GM19099 (cell line): Measurements from ENCODE around the gene PCGF2.

Experiments used
- POLR2A ChIP-seq: IDR thresholded peaks from 3 replicates; pipeline ENCODE4 v1.6.1; 2011; ENCODE audit warnings: low read depth; ENCODE audit not compliant: insufficient read length; ENCODE audit errors: extremely low read depth

The PCGF2 gene

DNA sequence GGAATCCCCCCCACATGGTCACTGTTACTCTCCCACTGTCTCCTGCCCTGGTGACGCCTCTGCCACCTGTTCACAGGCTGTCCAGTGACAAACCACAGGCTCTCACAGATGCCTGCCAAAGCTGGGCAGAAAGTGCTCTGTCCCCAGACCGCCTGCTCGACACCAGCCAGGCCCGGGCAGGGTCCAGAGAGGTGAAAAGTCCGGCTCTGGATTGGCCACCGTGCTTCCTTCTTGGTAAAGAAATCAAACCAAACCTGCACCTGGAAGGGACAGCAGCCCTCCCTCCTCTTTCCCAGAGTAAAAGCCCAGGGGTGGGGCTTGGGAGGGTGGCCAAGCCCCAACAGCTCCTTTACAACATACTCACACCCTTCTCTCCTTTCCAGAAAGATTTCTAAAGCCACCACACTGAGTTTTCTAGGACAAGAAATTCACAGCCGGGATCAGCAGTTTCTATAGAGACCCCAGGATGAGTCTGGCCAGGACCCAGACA, 6.2 kb downstream of the PCGF2 start:
- no peak for TF ChIP-seq POLR2A

- no peak for TF ChIP-seq POLR2A
Observed at GRCh38 chr17:38741461-38741860, 6.7 kb downstream of the PCGF2 start.

GRCh38 chr17:38740806-38741205, 7.3 kb downstream of the PCGF2 start:
- TF ChIP-seq POLR2A, result no peak

- TF ChIP-seq POLR2A, result no peak
Observed at GRCh38 chr17:38740044-38740443, 8.1 kb downstream of the PCGF2 start.

DNA sequence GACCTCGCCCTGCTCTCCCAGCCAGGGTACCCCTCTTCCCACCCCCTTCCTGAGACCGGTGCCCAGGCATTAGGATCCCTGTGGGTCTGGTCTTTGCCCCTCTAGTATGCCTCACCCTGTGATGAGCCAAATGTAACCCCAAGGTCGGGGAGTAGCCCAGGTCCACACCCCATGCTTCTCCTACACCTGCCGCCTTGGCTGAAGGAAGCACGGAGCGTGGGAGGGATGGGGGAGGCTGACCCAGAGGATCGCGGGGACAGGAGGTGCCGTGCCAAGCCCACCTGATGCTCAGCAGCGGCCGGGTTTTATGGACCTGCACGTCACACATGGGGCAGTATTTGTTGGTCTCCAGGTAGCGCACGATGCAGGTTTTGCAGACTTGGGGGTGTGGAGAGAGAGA, 8.8 kb downstream of the PCGF2 start:
- no peak for TF ChIP-seq POLR2A

- TF ChIP-seq POLR2A, result no peak
Observed at GRCh38 chr17:38738686-38739085, 9.4 kb downstream of the PCGF2 start.

DNA sequence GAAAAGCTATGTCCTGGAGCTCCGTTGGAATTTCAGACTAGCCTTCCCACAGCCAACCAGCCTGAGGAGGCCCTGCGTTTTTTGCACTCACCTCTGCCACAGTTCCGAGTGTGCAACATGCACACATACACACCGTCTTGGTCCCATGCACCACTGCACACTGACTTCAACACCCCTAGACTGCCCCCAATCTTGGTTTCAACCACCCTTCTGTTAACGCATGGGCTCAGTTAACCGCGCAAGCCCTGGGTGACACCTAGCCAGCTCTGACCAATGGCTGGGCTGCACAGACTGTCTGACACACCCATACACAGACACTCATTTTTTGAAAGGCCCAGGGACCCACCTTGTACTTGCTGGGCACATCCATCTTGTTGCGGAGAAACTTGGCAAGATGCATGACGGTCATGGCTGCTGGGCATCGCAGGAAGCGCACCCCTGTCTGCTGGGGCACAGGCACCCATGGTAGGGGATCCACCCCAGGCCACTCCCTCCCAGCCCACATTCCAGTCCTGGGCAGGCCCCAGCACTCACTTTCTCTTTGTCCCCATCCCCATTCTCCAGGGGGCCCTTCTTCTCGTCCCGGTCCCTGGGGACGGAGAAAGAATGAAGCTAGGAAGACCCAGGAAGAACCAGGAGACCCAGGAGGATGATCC, 10.0 kb downstream of the PCGF2 start:
- TF ChIP-seq POLR2A, result no peak

DNA sequence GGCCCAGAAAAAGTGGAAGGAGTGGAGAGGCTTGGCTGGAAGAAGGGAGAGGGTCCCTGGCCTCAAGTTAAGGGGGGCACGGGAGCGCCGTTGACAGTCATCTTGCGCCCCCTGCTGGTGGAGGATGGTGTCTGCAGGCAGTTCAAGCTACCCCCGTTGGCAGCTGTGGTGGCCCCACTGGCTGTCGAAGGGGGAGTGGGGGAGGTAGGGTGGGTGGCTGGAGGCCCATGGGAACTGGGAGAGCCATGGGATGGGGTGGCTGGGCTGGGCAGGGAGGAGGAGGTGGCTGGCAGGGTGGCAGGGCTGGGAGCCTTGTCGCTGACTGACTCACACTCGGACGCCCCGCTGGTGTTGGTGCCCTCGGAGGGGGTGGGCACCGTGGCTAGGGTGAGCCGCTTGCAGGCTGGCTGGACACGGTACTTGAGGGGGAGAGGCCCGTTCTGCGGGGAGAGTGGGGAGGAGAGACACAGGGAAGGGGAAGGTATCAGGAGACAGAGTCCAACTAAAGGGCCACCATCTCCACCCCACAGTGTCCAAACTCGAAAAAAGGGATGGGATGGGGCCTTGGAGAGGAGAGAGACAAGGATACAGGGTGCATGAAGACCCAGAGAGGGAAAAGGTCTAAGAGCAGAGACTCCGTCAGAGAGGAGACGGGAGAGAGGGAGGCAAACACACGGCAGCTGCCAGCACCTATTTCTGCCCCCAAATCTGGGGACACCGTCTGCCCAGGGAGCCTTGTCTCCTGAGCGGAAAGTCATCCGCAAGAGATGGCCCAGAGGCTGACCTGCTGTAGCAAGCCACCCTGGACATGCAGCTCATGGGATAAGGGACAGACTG, 12.8 kb downstream of the PCGF2 start:
- TF ChIP-seq POLR2A, result no peak

- TF ChIP-seq POLR2A, result no peak
Observed at GRCh38 chr17:38733982-38734973, 13.9 kb downstream of the PCGF2 start.

DNA sequence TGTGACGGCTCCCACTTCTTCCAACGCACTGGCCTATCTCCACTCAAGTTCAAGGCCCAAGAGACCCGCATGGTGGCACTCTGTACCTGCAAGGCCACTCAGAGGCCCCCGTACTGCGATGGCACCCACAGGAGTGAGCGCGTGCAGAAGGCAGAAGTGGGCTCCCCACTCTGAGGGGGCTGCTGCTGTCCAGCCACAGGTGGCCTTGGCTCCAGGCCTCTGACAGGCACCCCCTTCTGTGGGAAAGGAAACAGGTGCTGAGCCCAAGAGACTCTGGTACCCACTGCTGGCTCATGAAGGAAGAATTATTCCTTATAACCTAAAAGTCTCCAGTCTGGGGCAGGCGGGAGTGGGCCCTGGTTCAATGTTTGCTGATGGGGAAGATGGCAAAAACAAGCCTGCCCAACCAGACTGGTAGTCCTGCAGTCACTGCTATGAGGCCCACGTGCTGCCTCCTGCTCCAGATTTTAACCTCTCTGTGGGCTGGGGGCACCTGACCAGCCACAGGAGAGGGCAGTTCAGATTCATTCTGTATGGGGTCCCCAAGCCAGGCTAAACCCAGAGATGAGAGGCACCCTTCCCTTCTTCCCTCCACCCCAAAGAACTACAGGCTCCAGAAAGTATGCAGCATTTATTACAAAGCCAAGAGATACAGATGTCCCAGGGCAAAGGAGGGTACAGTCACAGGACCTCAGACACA, 14.7 kb downstream of the PCGF2 start:
- TF ChIP-seq POLR2A, result no peak

GRCh38 chr17:38732376-38733281, 15.5 kb downstream of the PCGF2 start:
- TF ChIP-seq POLR2A, result no peak

GRCh38 chr17:38731526-38732294, 16.4 kb downstream of the PCGF2 start:
- TF ChIP-seq POLR2A, result no peak

GRCh38 chr17:38730526-38731379, 17.4 kb downstream of the PCGF2 start:
- TF ChIP-seq POLR2A, result no peak
